Epithelial cell of esophagus (primary cell): Measurements from ENCODE around the gene GDF2.

Source experiments
- DNase-seq: peaks from one replicate; pipeline ENCODE4 v3.0.0; 2010; ENCODE audit warnings: low read depth
- H3K4me3 ChIP-seq: 2 replicates; pipeline ENCODE4 v1.5.1; 2011; ENCODE audit warnings: mild to moderate bottlenecking, low read length, control low read depth
- TF ChIP-seq, protein P1 (sequence below): IDR thresholded peaks from 2 replicates; pipeline ENCODE4 v1.5.1; 2011; ENCODE audit warnings: low read depth, mild to moderate bottlenecking, low read length, control low read depth, inconsistent platforms; ENCODE audit not compliant: insufficient read depth; ENCODE audit errors: missing control alignments

Gene GDF2

DNA sequence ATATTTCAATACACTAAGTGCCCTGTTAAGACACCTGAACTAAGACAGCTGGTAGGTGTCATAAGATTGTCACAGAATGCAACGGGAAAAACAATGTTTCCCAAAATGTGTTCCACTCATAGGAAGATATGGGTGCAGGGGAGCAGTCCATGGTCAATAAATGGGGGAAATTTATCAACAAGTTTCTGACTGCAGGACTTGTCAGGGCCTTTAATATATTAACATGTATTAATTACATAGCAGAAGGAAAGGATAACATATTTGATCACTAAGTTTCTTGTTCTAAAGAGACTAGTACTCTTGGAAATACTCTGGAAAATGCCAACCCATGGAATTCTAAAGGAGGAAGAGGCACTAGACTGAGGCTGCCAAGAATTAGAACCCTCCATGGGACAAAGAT lies 32.6 kb downstream of the GDF2 start:
- no peak for DNase-seq
- H3K4me3 ChIP-seq, result no peak overlapping the region
- TF ChIP-seq, protein P1, sequence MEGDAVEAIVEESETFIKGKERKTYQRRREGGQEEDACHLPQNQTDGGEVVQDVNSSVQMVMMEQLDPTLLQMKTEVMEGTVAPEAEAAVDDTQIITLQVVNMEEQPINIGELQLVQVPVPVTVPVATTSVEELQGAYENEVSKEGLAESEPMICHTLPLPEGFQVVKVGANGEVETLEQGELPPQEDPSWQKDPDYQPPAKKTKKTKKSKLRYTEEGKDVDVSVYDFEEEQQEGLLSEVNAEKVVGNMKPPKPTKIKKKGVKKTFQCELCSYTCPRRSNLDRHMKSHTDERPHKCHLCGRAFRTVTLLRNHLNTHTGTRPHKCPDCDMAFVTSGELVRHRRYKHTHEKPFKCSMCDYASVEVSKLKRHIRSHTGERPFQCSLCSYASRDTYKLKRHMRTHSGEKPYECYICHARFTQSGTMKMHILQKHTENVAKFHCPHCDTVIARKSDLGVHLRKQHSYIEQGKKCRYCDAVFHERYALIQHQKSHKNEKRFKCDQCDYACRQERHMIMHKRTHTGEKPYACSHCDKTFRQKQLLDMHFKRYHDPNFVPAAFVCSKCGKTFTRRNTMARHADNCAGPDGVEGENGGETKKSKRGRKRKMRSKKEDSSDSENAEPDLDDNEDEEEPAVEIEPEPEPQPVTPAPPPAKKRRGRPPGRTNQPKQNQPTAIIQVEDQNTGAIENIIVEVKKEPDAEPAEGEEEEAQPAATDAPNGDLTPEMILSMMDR, result no peak

DNA sequence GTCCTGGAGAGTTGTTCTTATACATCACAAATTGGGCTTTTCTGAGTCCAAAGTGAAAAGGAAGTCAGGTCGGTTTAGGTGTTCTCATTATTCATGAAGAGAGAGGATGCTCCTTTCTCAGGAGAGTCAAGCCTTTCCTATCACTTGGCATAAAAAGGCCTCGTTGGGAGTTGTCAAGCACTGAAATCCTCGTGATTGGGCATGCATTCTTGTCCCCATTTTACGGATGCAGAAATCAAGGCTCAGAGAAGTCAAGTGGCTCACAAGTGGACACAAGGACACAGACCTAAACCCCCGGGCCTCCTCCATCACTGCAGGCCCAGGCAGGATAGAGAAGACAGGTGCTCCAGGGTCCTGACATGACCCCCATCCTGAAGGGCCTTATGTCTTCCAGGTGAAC lies 34.5 kb downstream of the GDF2 start:
- H3K4me3 ChIP-seq, result no peak overlapping the region
- DNase-seq, result no peak
- TF ChIP-seq, protein P1, result no peak

DNA sequence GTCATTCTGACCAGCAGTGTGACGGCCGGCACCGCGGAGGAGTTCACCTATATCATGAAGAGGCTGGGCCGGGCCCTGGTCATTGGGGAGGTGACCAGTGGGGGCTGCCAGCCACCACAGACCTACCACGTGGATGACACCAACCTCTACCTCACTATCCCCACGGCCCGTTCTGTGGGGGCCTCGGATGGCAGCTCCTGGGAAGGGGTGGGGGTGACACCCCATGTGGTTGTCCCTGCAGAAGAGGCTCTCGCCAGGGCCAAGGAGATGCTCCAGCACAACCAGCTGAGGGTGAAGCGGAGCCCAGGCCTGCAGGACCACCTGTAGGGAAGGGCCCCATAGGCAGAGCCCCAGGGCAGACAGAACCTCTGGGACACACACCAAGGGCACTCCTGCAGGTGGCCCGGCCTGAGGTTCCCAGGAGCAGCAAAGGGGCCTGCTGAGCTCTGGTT lies 34.9 kb downstream of the GDF2 start:
- no peak for DNase-seq
- TF ChIP-seq, protein P1, result no peak

DNA sequence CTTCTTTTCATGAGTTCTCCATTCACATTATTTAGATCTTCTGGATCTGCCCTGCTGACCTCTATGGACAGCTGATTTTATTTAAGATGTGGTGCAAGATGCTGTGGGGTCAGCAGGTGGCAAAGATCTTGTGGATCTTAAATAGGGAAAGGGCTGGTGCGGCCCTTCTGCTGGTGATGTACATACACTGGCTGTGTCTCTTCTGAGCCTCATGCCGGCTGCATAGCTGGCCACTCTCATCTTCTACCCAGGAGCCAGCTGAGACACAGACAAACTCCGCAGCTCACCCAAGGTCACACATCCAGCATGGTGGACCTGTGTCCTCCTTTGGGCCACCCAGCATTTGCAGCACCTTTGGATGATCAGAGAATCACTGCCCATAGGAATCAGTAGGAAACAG lies 35.7 kb downstream of the GDF2 start:
- no peak overlapping the region for H3K4me3 ChIP-seq
- TF ChIP-seq, protein P1, result no peak
- no peak for DNase-seq

More for the DNA sequence above, 34.9 kb downstream of the GDF2 start:
- no peak overlapping the region for H3K4me3 ChIP-seq

DNA sequence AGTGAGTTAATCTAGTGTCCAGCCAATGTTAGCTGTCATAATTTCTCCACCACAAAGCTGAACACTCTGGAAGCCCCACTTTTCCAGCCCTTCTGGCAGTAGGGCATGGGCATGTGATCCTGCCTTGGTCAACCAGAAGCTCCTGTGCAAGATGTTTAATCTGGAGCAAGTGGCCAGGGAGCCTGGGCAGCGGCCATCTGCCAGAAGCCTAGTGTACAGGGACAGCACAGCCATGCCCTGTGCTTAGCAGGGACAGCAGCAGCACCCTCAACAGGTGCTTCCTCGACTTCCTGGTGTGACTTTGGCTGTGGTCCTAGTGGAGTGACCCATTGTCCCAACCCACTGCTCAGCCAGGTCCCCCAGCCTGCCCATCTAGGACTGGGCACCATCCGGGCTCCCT lies 36.2 kb downstream of the GDF2 start:
- TF ChIP-seq, protein P1, result no peak
- DNase-seq, result no peak
- no peak overlapping the region for H3K4me3 ChIP-seq

DNA sequence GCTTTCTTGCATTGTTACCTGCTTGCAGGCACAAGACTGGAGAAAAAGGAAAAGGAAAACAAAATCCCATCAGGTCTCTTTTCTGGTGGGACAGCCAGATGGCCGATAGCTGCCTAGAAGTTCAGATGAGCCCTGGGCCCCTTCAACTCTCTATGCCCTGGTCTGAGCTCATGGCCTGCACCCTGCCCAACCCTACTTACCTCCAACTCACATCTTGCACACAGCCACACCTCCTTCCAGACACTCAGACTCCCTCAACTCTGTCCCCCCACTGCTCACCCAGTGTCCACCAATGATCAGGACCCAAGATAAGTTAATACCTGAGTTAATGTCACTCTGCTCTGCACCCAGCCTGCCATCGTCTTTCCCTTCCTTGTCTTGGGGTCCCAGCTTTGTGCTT lies 36.8 kb downstream of the GDF2 start:
- DNase-seq, result no peak
- no peak overlapping the region for H3K4me3 ChIP-seq
- TF ChIP-seq, protein P1, result no peak

DNA sequence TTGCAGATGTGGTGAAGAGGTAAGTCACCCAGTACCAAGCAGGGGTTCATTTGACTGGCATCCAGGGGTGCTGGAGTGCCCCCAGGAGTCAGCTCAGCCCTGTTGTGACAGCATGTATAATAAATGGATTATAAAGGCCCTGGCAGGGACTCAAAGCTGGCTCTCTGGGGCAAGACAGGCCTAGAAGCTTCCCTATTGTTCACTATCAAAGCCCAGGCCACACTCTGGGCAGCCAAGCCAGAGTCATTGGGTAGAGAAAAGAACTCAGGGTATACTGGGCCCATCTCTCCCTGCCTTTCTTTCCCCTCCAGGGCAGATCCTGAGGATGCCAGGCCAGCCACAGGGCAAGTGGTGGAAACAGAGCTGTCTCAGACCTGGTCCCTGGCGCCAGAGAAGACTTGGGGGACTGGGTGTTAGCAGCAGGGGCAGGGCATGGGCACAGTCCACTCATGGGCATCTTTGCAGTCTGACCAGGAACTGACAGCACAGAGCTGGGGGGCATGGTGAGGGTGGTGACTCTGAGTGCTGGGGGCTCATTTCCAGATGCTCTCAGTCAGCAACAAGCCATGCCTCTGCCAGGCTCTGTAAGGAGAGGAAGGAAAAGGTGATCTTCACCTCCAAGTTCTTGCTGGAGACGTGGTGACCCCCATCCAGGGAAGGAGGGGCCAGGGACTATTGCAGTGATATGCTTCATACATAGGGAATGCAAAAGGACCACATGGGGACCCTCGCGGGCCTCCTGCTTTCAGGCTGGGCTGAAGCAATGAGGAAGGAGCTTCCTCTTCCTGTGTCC lies 37.6 kb downstream of the GDF2 start:
- no peak overlapping the region for H3K4me3 ChIP-seq
- TF ChIP-seq, protein P1, result no peak
- no peak for DNase-seq
